ENCODE measurements around the gene EFCAB9. TPM values are rescaled to one million over a fixed set of nuclear protein-coding genes. Genes with fewer than 3 reads are reported as not detected.

Gene EFCAB9
- total RNA-seq, 1 experiment from 2014 or later = not detected

DNA sequence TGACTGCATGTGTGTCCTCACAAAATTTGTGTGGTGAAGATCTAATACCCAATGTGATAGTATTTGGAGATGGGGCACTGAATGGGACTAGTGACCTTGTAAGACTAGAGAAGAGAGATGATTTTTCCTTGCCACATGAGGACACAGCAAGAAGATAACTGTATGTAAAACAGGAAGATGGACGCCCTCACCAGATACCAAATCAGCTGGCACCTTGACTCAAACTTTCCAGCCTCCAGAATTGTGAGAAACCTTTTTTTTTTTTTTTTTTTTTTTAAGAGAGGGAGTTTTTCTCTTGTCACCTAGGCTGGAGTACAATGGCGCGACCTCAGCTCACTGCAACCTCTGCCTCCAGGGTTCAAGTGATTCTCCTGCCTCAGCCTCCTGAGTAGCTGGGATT lies 49.3 kb downstream of the EFCAB9 start:
- Mint-ChIP-seq H3K9me3 (no peaks in the 10 kb centered on the region), H3K27me3 (ENCODE audit: low read depth) (no peaks in the 10 kb centered on the region), H3K36me3 (no peaks in the 10 kb centered on the region), H3K4me1 (peaks cover 11% of the 10 kb centered on the region), H3K27ac (no peak overlapping the region; the same call in 1 of the 2 replicates), H3K4me3 (no peak overlapping the region)
- ATAC-seq (no peak), DNase-seq (ENCODE audit: low spot score) (no peak)
- no peak for TF ChIP-seq CBFB (CRISPR knock-in tag; IDR thresholded peaks at IDR 0.05; ENCODE audit: low read depth)
- no peak for TF ChIP-seq PRDM15 (CRISPR knock-in tag; IDR thresholded peaks at IDR 0.05)
- TF ChIP-seq NR1H2 (CRISPR knock-in tag; IDR thresholded peaks at IDR 0.05) = no peak
- TF ChIP-seq NFATC4 (CRISPR knock-in tag; IDR thresholded peaks at IDR 0.05) = no peak
- TF ChIP-seq, protein P1, sequence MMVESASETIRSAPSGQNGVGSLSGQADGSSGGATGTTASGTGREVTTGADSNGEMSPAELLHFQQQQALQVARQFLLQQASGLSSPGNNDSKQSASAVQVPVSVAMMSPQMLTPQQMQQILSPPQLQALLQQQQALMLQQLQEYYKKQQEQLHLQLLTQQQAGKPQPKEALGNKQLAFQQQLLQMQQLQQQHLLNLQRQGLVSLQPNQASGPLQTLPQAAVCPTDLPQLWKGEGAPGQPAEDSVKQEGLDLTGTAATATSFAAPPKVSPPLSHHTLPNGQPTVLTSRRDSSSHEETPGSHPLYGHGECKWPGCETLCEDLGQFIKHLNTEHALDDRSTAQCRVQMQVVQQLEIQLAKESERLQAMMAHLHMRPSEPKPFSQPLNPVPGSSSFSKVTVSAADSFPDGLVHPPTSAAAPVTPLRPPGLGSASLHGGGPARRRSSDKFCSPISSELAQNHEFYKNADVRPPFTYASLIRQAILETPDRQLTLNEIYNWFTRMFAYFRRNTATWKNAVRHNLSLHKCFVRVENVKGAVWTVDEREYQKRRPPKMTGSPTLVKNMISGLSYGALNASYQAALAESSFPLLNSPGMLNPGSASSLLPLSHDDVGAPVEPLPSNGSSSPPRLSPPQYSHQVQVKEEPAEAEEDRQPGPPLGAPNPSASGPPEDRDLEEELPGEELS (CRISPR knock-in tag; IDR thresholded peaks at IDR 0.05) = no peak
- TF ChIP-seq PRRX2 (CRISPR knock-in tag; IDR thresholded peaks at IDR 0.05) = no peak
- TF ChIP-seq GRHL2 (CRISPR knock-in tag; IDR thresholded peaks at IDR 0.05; ENCODE audit: insufficient replicate concordance, severe bottlenecking) = no peak
- no peak for TF ChIP-seq IRF2 (CRISPR knock-in tag; IDR thresholded peaks at IDR 0.05; ENCODE audit: borderline replicate concordance, low read depth)
- CTCF ChIA-PET = no interaction called here
- POLR2A ChIA-PET = no interaction called here

DNA sequence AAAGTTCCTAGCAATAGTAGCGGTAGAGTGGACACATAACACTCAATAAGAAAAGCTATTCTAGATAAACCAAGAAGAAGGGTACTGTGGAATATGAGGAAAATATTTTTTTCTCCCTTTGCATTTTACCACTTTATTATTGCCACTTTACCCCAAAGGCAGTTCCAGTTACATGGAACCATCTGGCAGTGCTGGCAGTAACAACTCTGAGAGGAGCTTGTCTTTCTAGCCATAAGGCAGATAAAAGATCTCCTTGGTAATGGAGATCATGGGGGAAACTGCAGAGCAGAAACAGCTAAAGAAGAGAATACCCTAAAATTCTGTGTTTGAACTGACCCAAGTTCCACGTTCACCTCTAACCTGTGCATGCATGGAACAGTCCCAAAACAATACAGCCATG lies 51.1 kb downstream of the EFCAB9 start:
- DNase-seq (ENCODE audit: low spot score) = no peak
- POLR2A ChIA-PET = no interaction called here
- Mint-ChIP-seq H3K4me1 (peaks cover 3% of the 10 kb centered on the region), H3K36me3 (no peaks in the 10 kb centered on the region; the same call in 1 of the 2 replicates), H3K27ac (peak overlapping the region; percentile 53; the same call in 1 of the 2 replicates), H3K27me3 (ENCODE audit: low read depth) (no peaks in the 10 kb centered on the region), H3K9me3 (no peaks in the 10 kb centered on the region), H3K4me3 (no peak overlapping the region)
- no peak for ATAC-seq
- CTCF ChIA-PET = no interaction called here
- TF ChIP-seq, protein P2, sequence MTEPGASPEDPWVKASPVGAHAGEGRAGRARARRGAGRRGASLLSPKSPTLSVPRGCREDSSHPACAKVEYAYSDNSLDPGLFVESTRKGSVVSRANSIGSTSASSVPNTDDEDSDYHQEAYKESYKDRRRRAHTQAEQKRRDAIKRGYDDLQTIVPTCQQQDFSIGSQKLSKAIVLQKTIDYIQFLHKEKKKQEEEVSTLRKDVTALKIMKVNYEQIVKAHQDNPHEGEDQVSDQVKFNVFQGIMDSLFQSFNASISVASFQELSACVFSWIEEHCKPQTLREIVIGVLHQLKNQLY (CRISPR knock-in tag; IDR thresholded peaks at IDR 0.05) = no peak
- TF ChIP-seq JAZF1 (CRISPR knock-in tag; IDR thresholded peaks at IDR 0.05) (no peak), TCF7 (CRISPR knock-in tag; IDR thresholded peaks at IDR 0.05; ENCODE audit: low read depth) (no peak), HMGXB4 (CRISPR knock-in tag; IDR thresholded peaks at IDR 0.05) (no peak), ZNF121 (CRISPR knock-in tag; IDR thresholded peaks at IDR 0.05) (no peak), HMGA2 (CRISPR knock-in tag; IDR thresholded peaks at IDR 0.05) (no peak), ATF2 (CRISPR knock-in tag; IDR thresholded peaks at IDR 0.05; ENCODE audit: borderline replicate concordance, low read depth) (no peak), NFYB (CRISPR knock-in tag; conservative IDR thresholded peaks at IDR 0.05; ENCODE audit: low read depth) (no peak), ZNF671 (CRISPR knock-in tag; IDR thresholded peaks at IDR 0.05) (no peak), ZBTB43 (CRISPR knock-in tag; IDR thresholded peaks at IDR 0.05) (no peak)
- TF ChIP-seq, protein P3, sequence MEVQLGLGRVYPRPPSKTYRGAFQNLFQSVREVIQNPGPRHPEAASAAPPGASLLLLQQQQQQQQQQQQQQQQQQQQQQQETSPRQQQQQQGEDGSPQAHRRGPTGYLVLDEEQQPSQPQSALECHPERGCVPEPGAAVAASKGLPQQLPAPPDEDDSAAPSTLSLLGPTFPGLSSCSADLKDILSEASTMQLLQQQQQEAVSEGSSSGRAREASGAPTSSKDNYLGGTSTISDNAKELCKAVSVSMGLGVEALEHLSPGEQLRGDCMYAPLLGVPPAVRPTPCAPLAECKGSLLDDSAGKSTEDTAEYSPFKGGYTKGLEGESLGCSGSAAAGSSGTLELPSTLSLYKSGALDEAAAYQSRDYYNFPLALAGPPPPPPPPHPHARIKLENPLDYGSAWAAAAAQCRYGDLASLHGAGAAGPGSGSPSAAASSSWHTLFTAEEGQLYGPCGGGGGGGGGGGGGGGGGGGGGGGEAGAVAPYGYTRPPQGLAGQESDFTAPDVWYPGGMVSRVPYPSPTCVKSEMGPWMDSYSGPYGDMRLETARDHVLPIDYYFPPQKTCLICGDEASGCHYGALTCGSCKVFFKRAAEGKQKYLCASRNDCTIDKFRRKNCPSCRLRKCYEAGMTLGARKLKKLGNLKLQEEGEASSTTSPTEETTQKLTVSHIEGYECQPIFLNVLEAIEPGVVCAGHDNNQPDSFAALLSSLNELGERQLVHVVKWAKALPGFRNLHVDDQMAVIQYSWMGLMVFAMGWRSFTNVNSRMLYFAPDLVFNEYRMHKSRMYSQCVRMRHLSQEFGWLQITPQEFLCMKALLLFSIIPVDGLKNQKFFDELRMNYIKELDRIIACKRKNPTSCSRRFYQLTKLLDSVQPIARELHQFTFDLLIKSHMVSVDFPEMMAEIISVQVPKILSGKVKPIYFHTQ (CRISPR knock-in tag; IDR thresholded peaks at IDR 0.05) = no peak
- TF ChIP-seq, protein P4, sequence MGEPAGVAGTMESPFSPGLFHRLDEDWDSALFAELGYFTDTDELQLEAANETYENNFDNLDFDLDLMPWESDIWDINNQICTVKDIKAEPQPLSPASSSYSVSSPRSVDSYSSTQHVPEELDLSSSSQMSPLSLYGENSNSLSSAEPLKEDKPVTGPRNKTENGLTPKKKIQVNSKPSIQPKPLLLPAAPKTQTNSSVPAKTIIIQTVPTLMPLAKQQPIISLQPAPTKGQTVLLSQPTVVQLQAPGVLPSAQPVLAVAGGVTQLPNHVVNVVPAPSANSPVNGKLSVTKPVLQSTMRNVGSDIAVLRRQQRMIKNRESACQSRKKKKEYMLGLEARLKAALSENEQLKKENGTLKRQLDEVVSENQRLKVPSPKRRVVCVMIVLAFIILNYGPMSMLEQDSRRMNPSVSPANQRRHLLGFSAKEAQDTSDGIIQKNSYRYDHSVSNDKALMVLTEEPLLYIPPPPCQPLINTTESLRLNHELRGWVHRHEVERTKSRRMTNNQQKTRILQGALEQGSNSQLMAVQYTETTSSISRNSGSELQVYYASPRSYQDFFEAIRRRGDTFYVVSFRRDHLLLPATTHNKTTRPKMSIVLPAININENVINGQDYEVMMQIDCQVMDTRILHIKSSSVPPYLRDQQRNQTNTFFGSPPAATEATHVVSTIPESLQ (CRISPR knock-in tag; IDR thresholded peaks at IDR 0.05) = no peak

Data from WTC11 (cell line).